Epithelial cell of esophagus (primary cell): ENCODE data around the gene PHF21A.

Source experiments
- DNase-seq: peaks from one replicate; pipeline ENCODE4 v3.0.0; 2010; ENCODE audit warnings: low read depth
- H3K4me3 ChIP-seq: 2 replicates; pipeline ENCODE4 v1.5.1; 2011; ENCODE audit warnings: mild to moderate bottlenecking, low read length, control low read depth
- TF ChIP-seq, protein P1 (sequence below): IDR thresholded peaks from 2 replicates; pipeline ENCODE4 v1.5.1; 2011; ENCODE audit warnings: low read depth, mild to moderate bottlenecking, low read length, control low read depth, inconsistent platforms; ENCODE audit not compliant: insufficient read depth; ENCODE audit errors: missing control alignments

Gene PHF21A

DNA sequence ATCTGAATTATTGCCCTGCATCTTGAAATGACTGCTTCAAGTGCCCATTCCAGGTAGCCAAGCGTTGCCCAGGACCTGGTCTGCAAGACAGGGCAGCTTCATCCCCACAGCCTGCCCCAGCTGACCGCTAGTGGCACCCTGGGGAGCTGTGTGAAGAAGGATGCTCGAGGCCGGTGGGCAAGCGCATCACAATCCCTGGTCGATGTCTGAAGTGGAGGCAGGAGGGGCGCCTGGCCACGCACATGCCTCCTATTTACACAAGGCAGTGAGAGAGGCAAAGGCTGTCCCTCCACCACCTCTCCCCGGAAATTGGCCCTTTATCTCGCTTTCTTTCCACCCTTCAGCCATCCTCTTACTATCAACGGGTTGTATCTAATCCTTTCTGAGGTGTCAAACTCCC, 28.1 kb upstream of the PHF21A start:
- H3K4me3 ChIP-seq: no peak overlapping the region
- TF ChIP-seq, protein P1, sequence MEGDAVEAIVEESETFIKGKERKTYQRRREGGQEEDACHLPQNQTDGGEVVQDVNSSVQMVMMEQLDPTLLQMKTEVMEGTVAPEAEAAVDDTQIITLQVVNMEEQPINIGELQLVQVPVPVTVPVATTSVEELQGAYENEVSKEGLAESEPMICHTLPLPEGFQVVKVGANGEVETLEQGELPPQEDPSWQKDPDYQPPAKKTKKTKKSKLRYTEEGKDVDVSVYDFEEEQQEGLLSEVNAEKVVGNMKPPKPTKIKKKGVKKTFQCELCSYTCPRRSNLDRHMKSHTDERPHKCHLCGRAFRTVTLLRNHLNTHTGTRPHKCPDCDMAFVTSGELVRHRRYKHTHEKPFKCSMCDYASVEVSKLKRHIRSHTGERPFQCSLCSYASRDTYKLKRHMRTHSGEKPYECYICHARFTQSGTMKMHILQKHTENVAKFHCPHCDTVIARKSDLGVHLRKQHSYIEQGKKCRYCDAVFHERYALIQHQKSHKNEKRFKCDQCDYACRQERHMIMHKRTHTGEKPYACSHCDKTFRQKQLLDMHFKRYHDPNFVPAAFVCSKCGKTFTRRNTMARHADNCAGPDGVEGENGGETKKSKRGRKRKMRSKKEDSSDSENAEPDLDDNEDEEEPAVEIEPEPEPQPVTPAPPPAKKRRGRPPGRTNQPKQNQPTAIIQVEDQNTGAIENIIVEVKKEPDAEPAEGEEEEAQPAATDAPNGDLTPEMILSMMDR: no peak
- no peak for DNase-seq

DNA sequence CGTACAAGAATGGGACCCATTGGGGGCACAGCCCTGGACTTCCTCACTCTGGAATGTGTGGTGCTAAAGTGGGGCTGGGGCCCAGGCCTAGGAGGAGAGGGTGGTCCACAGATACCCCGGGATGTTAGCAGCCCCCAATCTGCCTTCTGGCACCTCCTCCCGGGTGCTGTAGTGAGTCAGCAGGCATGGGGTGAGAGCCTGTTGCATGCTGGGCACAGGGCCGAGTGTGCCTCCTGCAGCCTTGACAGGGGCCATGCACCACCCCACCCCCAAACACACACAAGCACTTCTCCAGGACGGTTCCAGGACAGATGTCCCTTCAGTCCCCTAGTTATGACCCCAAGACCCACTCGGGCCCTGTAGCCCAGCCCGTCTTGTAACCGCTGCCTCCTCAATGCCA, 23.5 kb upstream of the PHF21A start:
- TF ChIP-seq, protein P1: no peak
- no peak overlapping the region for H3K4me3 ChIP-seq
- no peak for DNase-seq

DNA sequence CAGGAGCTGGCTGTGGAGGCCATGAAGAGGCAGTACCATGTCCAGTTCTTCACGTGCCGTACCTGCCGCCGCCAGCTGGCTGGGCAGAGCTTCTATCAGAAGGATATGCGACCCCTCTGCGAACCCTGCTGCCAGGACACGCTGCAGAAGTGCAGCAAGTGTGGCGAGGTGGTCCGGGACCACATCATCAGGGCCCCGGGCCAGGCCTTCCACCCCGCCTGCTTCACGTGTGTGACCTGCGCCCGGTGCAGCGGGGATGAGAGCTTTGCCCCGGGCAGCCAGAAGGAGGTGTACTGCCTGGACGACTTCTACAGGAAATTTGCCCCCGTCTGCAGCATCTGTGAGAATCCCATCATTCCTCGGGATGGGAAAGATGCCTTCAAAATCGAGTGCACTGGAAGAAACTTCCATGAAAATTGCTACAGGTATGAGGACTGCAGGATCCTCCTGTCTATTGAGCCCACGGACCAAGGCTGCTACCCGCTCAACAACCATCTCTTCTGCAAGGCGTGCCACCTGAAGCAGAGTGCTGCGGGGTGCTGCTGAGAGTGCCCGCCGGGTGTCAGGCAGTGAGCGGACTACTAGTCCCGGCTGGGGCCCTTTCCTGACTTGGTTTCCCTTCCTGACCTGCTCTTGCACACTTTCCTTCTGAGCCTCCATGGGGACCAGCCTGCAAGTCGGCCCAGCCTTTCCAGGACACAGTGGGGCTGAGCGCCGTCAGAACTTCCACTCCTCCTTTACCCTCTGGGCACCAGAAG, 22.0 kb upstream of the PHF21A start:
- TF ChIP-seq, protein P1: no peak
- no peak for DNase-seq

DNA sequence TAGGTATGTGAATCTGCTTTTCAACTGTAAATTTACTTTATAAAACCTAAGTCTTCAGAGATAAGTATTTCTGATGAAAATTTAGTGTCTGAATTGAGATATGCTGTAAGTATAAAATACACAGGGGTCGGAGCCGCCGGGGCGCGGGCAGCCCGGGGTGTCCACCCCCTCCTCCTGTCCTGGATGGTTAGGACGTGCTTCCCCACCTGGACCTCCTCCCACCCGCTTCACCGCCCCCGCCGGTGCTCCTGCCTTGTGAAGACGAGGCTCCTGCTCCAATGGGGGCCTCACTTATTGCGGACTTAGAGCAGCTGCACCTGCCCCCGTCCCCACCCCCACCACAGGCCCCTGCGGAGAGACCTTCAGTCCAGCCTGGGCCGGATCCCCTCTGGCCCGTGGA, 21.3 kb upstream of the PHF21A start:
- TF ChIP-seq, protein P1: no peak
- DNase-seq: no peak
- no peak overlapping the region for H3K4me3 ChIP-seq

More for the DNA sequence above, 22.0 kb upstream of the PHF21A start:
- H3K4me3 ChIP-seq: no peak overlapping the region

DNA sequence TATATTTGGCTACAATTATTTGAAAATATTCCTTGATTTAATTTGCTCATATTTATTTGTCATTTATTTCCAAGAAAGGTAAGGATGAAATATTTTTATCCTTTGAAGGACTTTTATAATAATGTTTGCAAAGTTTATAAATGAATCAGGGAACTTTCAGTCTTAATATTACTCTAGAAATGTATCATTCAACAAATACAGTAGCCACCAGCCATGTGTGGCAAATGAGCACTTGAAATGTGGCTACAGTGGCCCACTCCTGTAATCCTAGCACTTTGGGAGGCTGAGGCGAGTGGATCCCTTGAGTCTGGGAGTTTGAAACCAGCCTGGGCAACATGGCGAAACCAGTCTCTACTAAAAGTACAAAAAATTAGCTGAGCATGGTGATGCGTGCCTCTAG, 20.3 kb upstream of the PHF21A start:
- H3K4me3 ChIP-seq: no peak overlapping the region
- TF ChIP-seq, protein P1: no peak
- no peak for DNase-seq

DNA sequence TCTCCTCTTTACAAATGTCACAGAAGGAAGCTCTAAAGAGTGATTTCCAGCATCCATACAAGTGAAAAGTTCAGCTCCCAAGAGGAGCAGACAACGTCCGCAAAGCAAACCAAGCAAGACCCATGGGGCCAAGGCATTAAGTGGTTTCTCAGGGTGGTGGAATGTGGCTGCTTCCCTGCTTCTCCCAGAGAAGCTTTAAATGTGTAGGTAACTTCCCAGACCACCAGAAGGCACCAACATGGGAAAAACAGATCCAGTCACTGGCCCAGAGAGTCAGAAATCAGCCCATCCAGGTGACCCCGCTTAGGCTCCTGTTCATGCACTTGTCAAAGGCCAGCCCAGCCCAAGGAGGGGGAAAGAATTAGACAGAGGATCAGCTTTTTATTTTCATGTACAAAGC, 13.3 kb upstream of the PHF21A start:
- DNase-seq: no peak
- no peak overlapping the region for H3K4me3 ChIP-seq
- TF ChIP-seq, protein P1: no peak

DNA sequence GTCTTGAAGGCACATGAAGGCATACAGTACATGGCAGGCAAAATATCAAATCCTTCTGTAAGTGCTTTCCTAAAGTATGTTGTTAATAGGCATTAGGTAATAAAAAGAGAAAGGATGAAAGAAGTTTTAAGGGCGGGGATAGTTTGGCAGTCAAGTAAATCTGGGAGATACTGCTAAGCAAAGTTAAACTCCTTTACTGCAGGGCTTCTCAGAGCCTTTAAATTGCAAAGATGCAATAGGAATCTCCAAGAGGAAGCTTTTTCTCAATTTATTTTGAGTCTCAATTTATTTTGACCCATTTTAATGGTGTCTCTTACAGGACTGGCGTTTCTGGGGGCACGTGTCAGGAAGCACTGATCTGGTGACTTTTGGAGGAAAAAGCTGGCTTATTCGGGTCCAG, 12.8 kb upstream of the PHF21A start:
- DNase-seq: no peak
- H3K4me3 ChIP-seq: no peak overlapping the region
- TF ChIP-seq, protein P1: no peak
